Progenitor cell of endocrine pancreas (in vitro differentiated cells): ENCODE measurements around the gene SNAP47. TPM values are rescaled to one million over a fixed set of nuclear protein-coding genes. Genes with fewer than 3 reads are reported as not detected.
"Not testable (repeated sequence)": the region's sequence is repeated elsewhere in the genome, so short reads cannot be mapped to it uniquely, and the experiment has no call there.

Experiments used
- DNase-seq: peaks from one replicate; pipeline ENCODE4 v3.0.0; 2021; ENCODE audit warnings: low spot score; ENCODE audit not compliant: unreplicated experiment
- H3K27ac Mint-ChIP-seq: 2 replicates; pipeline ENCODE4 v1.8.0; 2021; ENCODE audit warnings: mild to moderate bottlenecking, moderate library complexity, mixed read lengths
- H3K27me3 Mint-ChIP-seq: 2 replicates; pipeline ENCODE4 v1.8.0; 2021; ENCODE audit warnings: mixed read lengths
- H3K36me3 Mint-ChIP-seq: 2 replicates; pipeline ENCODE4 v1.8.0; 2022; ENCODE audit warnings: mixed read lengths; ENCODE audit not compliant: insufficient read depth
- H3K4me1 Mint-ChIP-seq: 2 replicates; pipeline ENCODE4 v1.8.0; 2021; ENCODE audit warnings: low read depth, mixed read lengths
- H3K4me3 Mint-ChIP-seq: 2 replicates; pipeline ENCODE4 v1.8.0; 2021; ENCODE audit warnings: low read depth, mild to moderate bottlenecking, moderate library complexity, mixed read lengths
- H3K9me3 Mint-ChIP-seq: 2 replicates; pipeline ENCODE4 v1.8.0; 2021; ENCODE audit warnings: low read depth, mixed read lengths
- CTCF ChIP-seq: fragments of 200-600 bp; sonication (generic); IDR thresholded peaks from one replicate; pipeline ENCODE4 v1.5.0; 2021; ENCODE audit warnings: antibody characterized with exemption, mild to moderate bottlenecking; ENCODE audit not compliant: unreplicated experiment
- long read RNA-seq: library from polyadenylated mRNA; unstranded; transcript quantifications from one replicate; pipeline ENCODE4 v2.0.0, GENCODE V29; 2020
- total RNA-seq: library from RNA; stranded (reverse); gene quantifications from 2 replicates; pipeline ENCODE4 v1.2.1, GENCODE V29; 2021

SNAP47 gene, protein sequence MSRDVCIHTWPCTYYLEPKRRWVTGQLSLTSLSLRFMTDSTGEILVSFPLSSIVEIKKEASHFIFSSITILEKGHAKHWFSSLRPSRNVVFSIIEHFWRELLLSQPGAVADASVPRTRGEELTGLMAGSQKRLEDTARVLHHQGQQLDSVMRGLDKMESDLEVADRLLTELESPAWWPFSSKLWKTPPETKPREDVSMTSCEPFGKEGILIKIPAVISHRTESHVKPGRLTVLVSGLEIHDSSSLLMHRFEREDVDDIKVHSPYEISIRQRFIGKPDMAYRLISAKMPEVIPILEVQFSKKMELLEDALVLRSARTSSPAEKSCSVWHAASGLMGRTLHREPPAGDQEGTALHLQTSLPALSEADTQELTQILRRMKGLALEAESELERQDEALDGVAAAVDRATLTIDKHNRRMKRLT
- 38.8 and 39.6 TPM in 2 replicates for total RNA-seq
- long read RNA-seq, transcript SNAP47-202 (5 exons, 2,362 nt) = major isoform, 90 of 169 reads
- long read RNA-seq, transcript SNAP47-210 (3 exons, 2,375 nt) = minor isoform, 7 of 169 reads
- long read RNA-seq, partial matches to known transcripts = 50 of 169 reads
- long read RNA-seq, other reads (novel, unspliced or antisense) = 19 of 169 reads

- no peak for TF ChIP-seq CTCF
- Mint-ChIP-seq H3K4me1 (peaks cover 11% of the 10 kb centered on the region), H3K9me3 (no peaks in the 10 kb centered on the region)
These were observed at the start of gene SNAP47, which contains the start of gene JMJD4 for GRCh38 chr1:227734856-227735538. SNAP47 (plus strand) TSS chr1:227735435; CDS start chr1:227747737, 12,302 bp downstream. JMJD4 (minus strand) TSS chr1:227735302; CDS start chr1:227735273, 29 bp downstream.

DNA sequence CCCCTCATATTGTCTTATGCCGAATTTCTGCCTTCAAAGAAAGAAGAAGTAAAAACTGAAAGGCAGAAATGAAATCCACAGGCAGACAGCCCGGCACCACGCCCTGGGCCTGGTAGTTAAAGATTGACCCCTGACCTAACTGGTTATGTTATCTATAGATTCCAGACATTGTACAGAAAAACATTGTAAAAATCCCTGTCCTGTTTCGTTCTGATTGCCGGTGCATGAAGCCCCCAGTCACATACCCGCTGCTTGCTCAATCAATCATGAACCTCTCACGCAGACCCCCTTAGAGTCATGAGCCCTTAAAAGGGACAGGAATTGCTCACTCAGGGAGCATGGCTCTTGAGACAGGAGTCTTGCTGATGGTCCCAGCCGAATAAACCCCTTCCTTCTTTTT is 49.4 kb upstream of the SNAP47 start:
- Mint-ChIP-seq H3K9me3 (peaks cover 44% of the 10 kb centered on the region), H3K4me1 (no peaks in the 10 kb centered on the region), H3K27ac (no peak overlapping the region), H3K27me3 (no peaks in the 10 kb centered on the region), H3K36me3 (peaks cover 1% of the 10 kb centered on the region), H3K4me3 (no peak overlapping the region)
- DNase-seq = no peak
- no peak for TF ChIP-seq CTCF

More at GRCh38 chr1:227734856-227735538, at the start of gene SNAP47, which contains the start of gene JMJD4:
- Mint-ChIP-seq H3K36me3 (no peaks in the 10 kb centered on the region), H3K27ac (peak within 1 kb of the TSS; percentile 92), H3K27me3 (no peaks in the 10 kb centered on the region), H3K4me3 (peak within 1 kb of the TSS; percentile 91)
- DNase-seq = peak; percentile 93

GRCh38 chr1:227697321-227697864 is 37.8 kb upstream of the SNAP47 start:
- Mint-ChIP-seq H3K27ac (no peak overlapping the region), H3K9me3 (peaks cover 33% of the 10 kb centered on the region)

DNA sequence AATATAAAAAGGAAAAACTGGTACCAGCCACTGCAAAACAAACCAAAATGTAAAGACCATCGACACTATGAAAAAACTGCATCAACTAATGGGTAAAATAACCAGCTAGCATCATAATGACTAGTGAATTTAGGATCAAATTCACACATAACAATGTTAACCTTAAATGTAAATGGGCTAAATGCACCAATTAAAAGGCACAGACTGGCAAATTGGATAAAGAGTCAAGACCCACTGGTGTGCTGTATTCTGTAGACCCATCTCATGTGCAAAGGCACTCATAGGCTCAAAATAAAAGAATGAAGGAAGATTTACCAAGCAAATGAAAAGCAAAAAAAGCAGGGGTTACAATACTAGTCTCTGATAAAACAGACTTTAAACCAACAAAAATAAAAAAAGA is 33.6 kb upstream of the SNAP47 start:
- H3K36me3 Mint-ChIP-seq, H3K27me3 Mint-ChIP-seq, H3K4me1 Mint-ChIP-seq, DNase-seq, H3K4me3 Mint-ChIP-seq, H3K27ac Mint-ChIP-seq: not testable (repeated sequence)
- peaks cover 47% of the 10 kb centered on the region for H3K9me3 Mint-ChIP-seq

More at GRCh38 chr1:227697321-227697864, 37.8 kb upstream of the SNAP47 start:
- Mint-ChIP-seq H3K27me3 (no peaks in the 10 kb centered on the region), H3K4me3 (no peak overlapping the region), H3K4me1 (no peaks in the 10 kb centered on the region), H3K36me3 (no peaks in the 10 kb centered on the region)
- no peak for TF ChIP-seq CTCF
- DNase-seq = no peak

DNA sequence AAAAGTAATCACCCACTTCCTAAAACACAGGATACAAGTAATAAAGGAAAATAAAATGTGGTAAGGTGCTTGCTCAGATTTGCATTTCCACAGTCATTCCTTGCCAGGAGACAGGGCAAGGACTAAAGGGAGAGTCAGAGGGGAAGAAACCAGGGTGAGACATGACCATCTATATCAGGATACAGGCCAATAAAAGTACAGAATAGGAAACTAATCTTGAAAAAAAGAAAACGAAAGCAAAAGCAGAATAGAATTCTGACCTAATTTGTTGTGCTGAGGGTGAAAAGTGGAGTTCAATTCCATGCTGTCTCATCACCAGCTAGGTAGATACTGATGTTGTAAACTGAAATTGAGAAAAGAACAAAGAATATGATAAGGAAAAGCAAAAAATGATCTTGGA is 27.4 kb upstream of the SNAP47 start:
- Mint-ChIP-seq H3K27me3 (no peaks in the 10 kb centered on the region), H3K4me1 (no peaks in the 10 kb centered on the region), H3K9me3 (peaks cover 48% of the 10 kb centered on the region), H3K4me3 (no peak overlapping the region), H3K36me3 (no peaks in the 10 kb centered on the region), H3K27ac (no peak overlapping the region)
- no peak for TF ChIP-seq CTCF
- DNase-seq = no peak
